Measurements from ENCODE around the gene PDZRN3. TPM values are rescaled to one million over a fixed set of nuclear protein-coding genes. Genes with fewer than 3 reads are reported as not detected.

Gene PDZRN3
- total RNA-seq, 1 experiment from 2014 or later = not detected

GRCh38 chr3:73503781-73504180 lies 121.0 kb downstream of the PDZRN3 start:
- intact Hi-C loops (cut with micrococcal nuclease; ENCODE audit: unreplicated experiment) = no loop called here
- POLR2A ChIA-PET (ENCODE audit: unreplicated experiment) = no interaction called here

GRCh38 chr3:73502609-73503583 lies 121.8 kb downstream of the PDZRN3 start:
- Histone ChIP-seq H3K9me2 (ENCODE audit: insufficient read depth) (no peaks in the 10 kb centered on the region), H3K27ac (no peak overlapping the region), H3K36me3 (ENCODE audit: low read depth) (no peaks in the 10 kb centered on the region), H3K4me2 (no peak overlapping the region), H3K9me3 (ENCODE audit: insufficient read depth, low read depth) (no peaks in the 10 kb centered on the region), H3F3A (ENCODE audit: insufficient read depth, low read depth) (no peaks in the 10 kb centered on the region), H3K79me2 (ENCODE audit: low read depth) (no peaks in the 10 kb centered on the region), H3K27me3 (ENCODE audit: insufficient read depth, low read depth) (peaks cover 17% of the 10 kb centered on the region), H3K4me1 (replicated peaks; ENCODE audit: insufficient read depth) (no peaks in the 10 kb centered on the region), H3K4me3 (no peak overlapping the region), H4K20me1 (ENCODE audit: insufficient read depth) (no peaks in the 10 kb centered on the region), H2AFZ (no peak overlapping the region)
- BruUV-seq (replicated peaks) = no TSS peak
- CTCF ChIA-PET = no interaction called here
- TF ChIP-seq EZH2 (IDR thresholded peaks at IDR 0.05; ENCODE audit: low read depth) = no peak
- peak; percentile 74 for TF ChIP-seq CTCF (conservative IDR thresholded peaks at IDR 0.05)
- intact Hi-C loops (cut with micrococcal nuclease; ENCODE audit: unreplicated experiment) = loop anchor here (1.0 kb wide), 2 partner anchors 402 to 1792 kb away; no protein-coding TSS in a partner anchor
- DNase-seq = peak in 1 of 2 experiments; percentile 25
- POLR2A ChIA-PET (ENCODE audit: unreplicated experiment) = no interaction called here

More at GRCh38 chr3:73503781-73504180, 121.0 kb downstream of the PDZRN3 start:
- H3K4me1 ChIP-seq (replicated peaks; ENCODE audit: insufficient read depth) = no peaks in the 10 kb centered on the region
- H3K79me2 ChIP-seq (ENCODE audit: low read depth) = no peaks in the 10 kb centered on the region
- no peaks in the 10 kb centered on the region for H3K9me2 ChIP-seq (ENCODE audit: insufficient read depth)
- TF ChIP-seq EZH2 (IDR thresholded peaks at IDR 0.05; ENCODE audit: low read depth) (no peak), CTCF (conservative IDR thresholded peaks at IDR 0.05) (no peak)
- peaks cover 8% of the 10 kb centered on the region; the same call in 1 of the 2 replicates for H3K27me3 ChIP-seq (ENCODE audit: insufficient read depth, low read depth)
- no peaks in the 10 kb centered on the region for H3K36me3 ChIP-seq (ENCODE audit: low read depth)
- H4K20me1 ChIP-seq (ENCODE audit: insufficient read depth) = no peaks in the 10 kb centered on the region
- no peak overlapping the region for H3K4me2 ChIP-seq
- no peaks in the 10 kb centered on the region for H3K9me3 ChIP-seq (ENCODE audit: insufficient read depth, low read depth)
- no peak overlapping the region for H3K4me3 ChIP-seq
- no peak for DNase-seq
- H2AFZ ChIP-seq = no peak overlapping the region
- no peaks in the 10 kb centered on the region for H3F3A ChIP-seq (ENCODE audit: insufficient read depth, low read depth)
- no peak overlapping the region for H3K27ac ChIP-seq
- CTCF ChIA-PET = no interaction called here
- no TSS peak for BruUV-seq (replicated peaks)

GRCh38 chr3:73500321-73500720 lies 124.4 kb downstream of the PDZRN3 start:
- Histone ChIP-seq H4K20me1 (ENCODE audit: insufficient read depth) (no peaks in the 10 kb centered on the region), H3K4me2 (no peak overlapping the region), H2AFZ (no peak overlapping the region), H3K4me3 (no peak overlapping the region), H3K9me3 (ENCODE audit: insufficient read depth, low read depth) (no peaks in the 10 kb centered on the region), H3K79me2 (ENCODE audit: low read depth) (no peaks in the 10 kb centered on the region), H3K9me2 (ENCODE audit: insufficient read depth) (no peaks in the 10 kb centered on the region), H3F3A (ENCODE audit: insufficient read depth, low read depth) (no peaks in the 10 kb centered on the region), H3K27me3 (ENCODE audit: insufficient read depth, low read depth) (peaks cover 17% of the 10 kb centered on the region), H3K27ac (no peak overlapping the region), H3K36me3 (ENCODE audit: low read depth) (no peaks in the 10 kb centered on the region), H3K4me1 (replicated peaks; ENCODE audit: insufficient read depth) (no peaks in the 10 kb centered on the region)
- no TSS peak for BruUV-seq (replicated peaks)
- no peak for DNase-seq
- TF ChIP-seq EZH2 (IDR thresholded peaks at IDR 0.05; ENCODE audit: low read depth) (no peak), CTCF (conservative IDR thresholded peaks at IDR 0.05) (no peak)
- ChIA-PET POLR2A (ENCODE audit: unreplicated experiment) (no interaction called here), CTCF (no interaction called here)
- intact Hi-C loops (cut with micrococcal nuclease; ENCODE audit: unreplicated experiment) = no loop called here

All from PC-9 (cell line).